A673 (cell line): Measurements from ENCODE around the gene LRRN2.

Experiments used
- CTCF ChIP-seq: fragments of 300-800, 200-600 bp; sonication (generic); conservative IDR thresholded peaks from 2 replicates; pipeline ENCODE4 v1.5.1; 2017; ENCODE audit warnings: low read depth, mild to moderate bottlenecking, antibody characterized with exemption, low read length, moderate library complexity, mixed read lengths
- EZH2 ChIP-seq: fragments of 200-600 bp; sonication (generic); IDR thresholded peaks from 2 replicates; pipeline ENCODE4 v1.6.1; 2017; ENCODE audit warnings: borderline replicate concordance, low read depth, mild to moderate bottlenecking, mixed read lengths, antibody characterized with exemption, low read length; ENCODE audit not compliant: poor library complexity, severe bottlenecking

DNA sequence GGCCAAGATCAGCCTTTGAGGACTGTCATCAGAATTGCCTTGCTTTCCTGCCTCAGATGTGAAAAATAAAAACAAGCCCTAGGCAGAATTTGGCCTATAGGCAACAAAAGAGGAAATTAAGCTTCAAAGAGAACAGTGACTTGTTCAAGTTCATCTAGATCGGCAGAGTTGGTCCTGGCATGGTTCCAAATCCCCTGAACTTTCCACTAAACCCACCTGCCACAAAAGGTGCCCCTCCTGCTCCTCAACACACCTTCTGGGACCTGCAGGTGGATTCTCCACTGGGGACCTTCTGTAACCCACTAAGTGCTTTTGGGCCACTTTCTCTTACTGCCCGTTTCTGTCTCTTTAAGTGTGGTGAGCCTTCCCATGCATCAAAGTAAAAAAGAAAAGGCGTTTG lies 42.5 kb upstream of the LRRN2 start:
- TF ChIP-seq CTCF, result no peak
- TF ChIP-seq EZH2, result no peak
